ENCODE measurements around the gene SH3RF3.

The SH3RF3 gene

GRCh38 chr2:109153005-109153784, 24.2 kb downstream of the SH3RF3 start:
- H2BK5ac ChIP-seq (ENCODE audit: low read depth, low read length, poor library complexity), result no peak overlapping the region
- no peaks in the 10 kb centered on the region for H3K36me3 ChIP-seq (ENCODE audit: control insufficient read depth in 1 of 2, insufficient read depth in 2 of 2, low read length in 2 of 2)
- no peaks in the 10 kb centered on the region for H3K79me1 ChIP-seq (ENCODE audit: low read length)
- no peaks in the 10 kb centered on the region for H3K79me2 ChIP-seq (ENCODE audit: control insufficient read depth, insufficient read depth, low read length, poor library complexity)
- H3K27me3 ChIP-seq (ENCODE audit: insufficient read depth, low read length), result peaks cover 2% of the 10 kb centered on the region
- no peak overlapping the region for H4K12ac ChIP-seq (ENCODE audit: low read depth, low read length)
- H2BK120ac ChIP-seq (ENCODE audit: insufficient read depth, low read length, poor library complexity), result no peak overlapping the region
- no peaks in the 10 kb centered on the region for H3K9me3 ChIP-seq (ENCODE audit: insufficient read depth, low read depth, low read length)
- H3K18ac ChIP-seq (ENCODE audit: low read length), result no peak overlapping the region
- no peak overlapping the region for H3K4ac ChIP-seq (ENCODE audit: low read depth, low read length)
- no peak for DNase-seq
- H3K4me3 ChIP-seq (ENCODE audit: low read depth, low read length), result no peak overlapping the region
- no peak overlapping the region for H2AK5ac ChIP-seq (ENCODE audit: low read length)
- no peak overlapping the region for H3K23ac ChIP-seq (ENCODE audit: low read length)
- no peak overlapping the region for H3K27ac ChIP-seq (ENCODE audit: low read depth, low read length)
- no peak overlapping the region for H3K9ac ChIP-seq (ENCODE audit: low read length)
- H3K4me1 ChIP-seq (ENCODE audit: control insufficient read depth in 1 of 2, insufficient read depth in 2 of 2, low read length in 2 of 2), result no peaks in the 10 kb centered on the region
- no peak overlapping the region for H2AFZ ChIP-seq (ENCODE audit: insufficient read depth, low read length, poor library complexity)
- H3K14ac ChIP-seq (ENCODE audit: low read length), result no peak overlapping the region
- WGBS (ENCODE audit: extremely low coverage, insufficient coverage, insufficient read length), result no CpG with 5 or more reads among the region's 10 CpGs
- no peak overlapping the region for H4K91ac ChIP-seq (ENCODE audit: low read depth, low read length)
- no peak overlapping the region for H3K4me2 ChIP-seq (ENCODE audit: low read length)
- H2BK12ac ChIP-seq (ENCODE audit: low read length), result no peak overlapping the region
- H4K8ac ChIP-seq (ENCODE audit: low read depth, low read length), result no peak overlapping the region

GRCh38 chr2:109153807-109154206, 24.8 kb downstream of the SH3RF3 start:
- Histone ChIP-seq H2BK12ac (ENCODE audit: low read length) (no peak overlapping the region), H3K79me2 (ENCODE audit: control insufficient read depth, insufficient read depth, low read length, poor library complexity) (no peaks in the 10 kb centered on the region), H3K36me3 (ENCODE audit: control insufficient read depth in 1 of 2, insufficient read depth in 2 of 2, low read length in 2 of 2) (no peaks in the 10 kb centered on the region), H4K91ac (ENCODE audit: low read depth, low read length) (no peak overlapping the region), H2BK120ac (ENCODE audit: insufficient read depth, low read length, poor library complexity) (no peak overlapping the region), H3K4me2 (ENCODE audit: low read length) (no peak overlapping the region), H3K4me3 (ENCODE audit: low read depth, low read length) (no peak overlapping the region), H2AFZ (ENCODE audit: insufficient read depth, low read length, poor library complexity) (no peak overlapping the region), H3K9ac (ENCODE audit: low read length) (no peak overlapping the region), H3K14ac (ENCODE audit: low read length) (no peak overlapping the region), H3K79me1 (ENCODE audit: low read length) (no peaks in the 10 kb centered on the region), H2BK5ac (ENCODE audit: low read depth, low read length, poor library complexity) (no peak overlapping the region), H4K8ac (ENCODE audit: low read depth, low read length) (no peak overlapping the region), H2AK5ac (ENCODE audit: low read length) (no peak overlapping the region), H3K27me3 (ENCODE audit: insufficient read depth, low read length) (peaks cover 2% of the 10 kb centered on the region), H3K9me3 (ENCODE audit: insufficient read depth, low read depth, low read length) (no peaks in the 10 kb centered on the region), H3K18ac (ENCODE audit: low read length) (no peak overlapping the region), H3K4ac (ENCODE audit: low read depth, low read length) (no peak overlapping the region), H4K12ac (ENCODE audit: low read depth, low read length) (no peak overlapping the region), H3K4me1 (ENCODE audit: control insufficient read depth in 1 of 2, insufficient read depth in 2 of 2, low read length in 2 of 2) (no peaks in the 10 kb centered on the region), H3K23ac (ENCODE audit: low read length) (no peak overlapping the region), H3K27ac (ENCODE audit: low read depth, low read length) (no peak overlapping the region)
- no peak for DNase-seq
- no CpG with 5 or more reads among the region's 5 CpGs for WGBS (ENCODE audit: extremely low coverage, insufficient coverage, insufficient read length)

- H3K27ac ChIP-seq (ENCODE audit: low read depth, low read length), result no peak overlapping the region
- H2BK120ac ChIP-seq (ENCODE audit: insufficient read depth, low read length, poor library complexity), result no peak overlapping the region
- no peak overlapping the region for H2AK5ac ChIP-seq (ENCODE audit: low read length)
- no peak overlapping the region for H4K91ac ChIP-seq (ENCODE audit: low read depth, low read length)
- no peak overlapping the region for H3K14ac ChIP-seq (ENCODE audit: low read length)
- H3K18ac ChIP-seq (ENCODE audit: low read length), result no peak overlapping the region
- H3K36me3 ChIP-seq (ENCODE audit: control insufficient read depth in 1 of 2, insufficient read depth in 2 of 2, low read length in 2 of 2), result no peaks in the 10 kb centered on the region
- H3K23ac ChIP-seq (ENCODE audit: low read length), result no peak overlapping the region
- H3K9ac ChIP-seq (ENCODE audit: low read length), result no peak overlapping the region
- H3K9me3 ChIP-seq (ENCODE audit: insufficient read depth, low read depth, low read length), result no peaks in the 10 kb centered on the region
- H4K12ac ChIP-seq (ENCODE audit: low read depth, low read length), result no peak overlapping the region
- no peaks in the 10 kb centered on the region for H3K79me1 ChIP-seq (ENCODE audit: low read length)
- no peak overlapping the region for H3K4me3 ChIP-seq (ENCODE audit: low read depth, low read length)
- H3K79me2 ChIP-seq (ENCODE audit: control insufficient read depth, insufficient read depth, low read length, poor library complexity), result no peaks in the 10 kb centered on the region
- no peak for DNase-seq
- H4K8ac ChIP-seq (ENCODE audit: low read depth, low read length), result no peak overlapping the region
- no CpG with 5 or more reads among the region's 3 CpGs for WGBS (ENCODE audit: extremely low coverage, insufficient coverage, insufficient read length)
- no peak overlapping the region for H2AFZ ChIP-seq (ENCODE audit: insufficient read depth, low read length, poor library complexity)
- no peak overlapping the region for H3K4me2 ChIP-seq (ENCODE audit: low read length)
- H3K27me3 ChIP-seq (ENCODE audit: insufficient read depth, low read length), result peaks cover 2% of the 10 kb centered on the region
- H2BK12ac ChIP-seq (ENCODE audit: low read length), result no peak overlapping the region
- H3K4ac ChIP-seq (ENCODE audit: low read depth, low read length), result no peak overlapping the region
- no peak overlapping the region for H2BK5ac ChIP-seq (ENCODE audit: low read depth, low read length, poor library complexity)
- no peaks in the 10 kb centered on the region for H3K4me1 ChIP-seq (ENCODE audit: control insufficient read depth in 1 of 2, insufficient read depth in 2 of 2, low read length in 2 of 2)
Measured at GRCh38 chr2:109154226-109154625, 25.2 kb downstream of the SH3RF3 start.

- H2AFZ ChIP-seq (ENCODE audit: insufficient read depth, low read length, poor library complexity), result no peak overlapping the region
- H3K79me2 ChIP-seq (ENCODE audit: control insufficient read depth, insufficient read depth, low read length, poor library complexity), result no peaks in the 10 kb centered on the region
- peaks cover 2% of the 10 kb centered on the region for H3K27me3 ChIP-seq (ENCODE audit: insufficient read depth, low read length)
- H3K14ac ChIP-seq (ENCODE audit: low read length), result no peak overlapping the region
- no peaks in the 10 kb centered on the region for H3K36me3 ChIP-seq (ENCODE audit: control insufficient read depth in 1 of 2, insufficient read depth in 2 of 2, low read length in 2 of 2)
- no peak overlapping the region for H3K27ac ChIP-seq (ENCODE audit: low read depth, low read length)
- no peaks in the 10 kb centered on the region for H3K9me3 ChIP-seq (ENCODE audit: insufficient read depth, low read depth, low read length)
- no peak overlapping the region for H2BK5ac ChIP-seq (ENCODE audit: low read depth, low read length, poor library complexity)
- H4K8ac ChIP-seq (ENCODE audit: low read depth, low read length), result no peak overlapping the region
- no peak for DNase-seq
- H3K4me3 ChIP-seq (ENCODE audit: low read depth, low read length), result no peak overlapping the region
- H2AK5ac ChIP-seq (ENCODE audit: low read length), result no peak overlapping the region
- no peaks in the 10 kb centered on the region for H3K4me1 ChIP-seq (ENCODE audit: control insufficient read depth in 1 of 2, insufficient read depth in 2 of 2, low read length in 2 of 2)
- no peak overlapping the region for H3K9ac ChIP-seq (ENCODE audit: low read length)
- H3K79me1 ChIP-seq (ENCODE audit: low read length), result no peaks in the 10 kb centered on the region
- no CpG with 5 or more reads among the region's 11 CpGs for WGBS (ENCODE audit: extremely low coverage, insufficient coverage, insufficient read length)
- no peak overlapping the region for H4K12ac ChIP-seq (ENCODE audit: low read depth, low read length)
- no peak overlapping the region for H2BK12ac ChIP-seq (ENCODE audit: low read length)
- H3K4ac ChIP-seq (ENCODE audit: low read depth, low read length), result no peak overlapping the region
- no peak overlapping the region for H3K18ac ChIP-seq (ENCODE audit: low read length)
- no peak overlapping the region for H3K4me2 ChIP-seq (ENCODE audit: low read length)
- H2BK120ac ChIP-seq (ENCODE audit: insufficient read depth, low read length, poor library complexity), result no peak overlapping the region
- H4K91ac ChIP-seq (ENCODE audit: low read depth, low read length), result no peak overlapping the region
- H3K23ac ChIP-seq (ENCODE audit: low read length), result no peak overlapping the region
Measured at GRCh38 chr2:109155553-109156451, 26.8 kb downstream of the SH3RF3 start.

Data from trophoblast cell (in vitro differentiated cells and primary cell).